Measurements from ENCODE around the gene RABGAP1L.

Gene RABGAP1L

GRCh38 chr1:174215766-174216165, 56.4 kb downstream of the RABGAP1L start:
- TF ChIP-seq, protein P1, sequence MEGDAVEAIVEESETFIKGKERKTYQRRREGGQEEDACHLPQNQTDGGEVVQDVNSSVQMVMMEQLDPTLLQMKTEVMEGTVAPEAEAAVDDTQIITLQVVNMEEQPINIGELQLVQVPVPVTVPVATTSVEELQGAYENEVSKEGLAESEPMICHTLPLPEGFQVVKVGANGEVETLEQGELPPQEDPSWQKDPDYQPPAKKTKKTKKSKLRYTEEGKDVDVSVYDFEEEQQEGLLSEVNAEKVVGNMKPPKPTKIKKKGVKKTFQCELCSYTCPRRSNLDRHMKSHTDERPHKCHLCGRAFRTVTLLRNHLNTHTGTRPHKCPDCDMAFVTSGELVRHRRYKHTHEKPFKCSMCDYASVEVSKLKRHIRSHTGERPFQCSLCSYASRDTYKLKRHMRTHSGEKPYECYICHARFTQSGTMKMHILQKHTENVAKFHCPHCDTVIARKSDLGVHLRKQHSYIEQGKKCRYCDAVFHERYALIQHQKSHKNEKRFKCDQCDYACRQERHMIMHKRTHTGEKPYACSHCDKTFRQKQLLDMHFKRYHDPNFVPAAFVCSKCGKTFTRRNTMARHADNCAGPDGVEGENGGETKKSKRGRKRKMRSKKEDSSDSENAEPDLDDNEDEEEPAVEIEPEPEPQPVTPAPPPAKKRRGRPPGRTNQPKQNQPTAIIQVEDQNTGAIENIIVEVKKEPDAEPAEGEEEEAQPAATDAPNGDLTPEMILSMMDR (IDR thresholded peaks at IDR 0.05; ENCODE audit: low read depth, low read length) = no peak

DNA sequence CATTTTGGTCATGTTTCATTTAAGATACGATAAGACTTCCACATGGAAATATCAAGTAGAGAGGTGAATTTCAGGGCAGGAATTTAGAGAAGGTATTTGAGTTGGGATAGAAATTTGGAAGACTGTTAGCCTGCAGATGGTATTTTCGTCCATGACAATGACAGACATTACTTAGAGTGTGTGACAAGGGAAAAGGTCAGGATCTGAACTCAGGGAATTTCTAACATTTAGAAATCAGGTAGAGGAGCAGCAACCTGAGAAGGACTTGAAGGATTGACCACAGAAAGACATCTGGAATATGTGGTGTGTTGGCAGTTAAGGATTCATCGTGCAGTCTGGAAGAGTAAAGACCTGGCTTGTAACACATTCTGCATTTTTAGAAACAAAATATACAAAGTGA, 57.9 kb downstream of the RABGAP1L start:
- TF ChIP-seq, protein P1 (IDR thresholded peaks at IDR 0.05; ENCODE audit: low read depth, low read length) = no peak
- H3K4me3 ChIP-seq (replicated peaks in 1 of 2; ENCODE audit: low read depth in 2 of 2, low read length in 2 of 2) = no peak overlapping the region
- DNase-seq (ENCODE audit: low read depth in 2 of 2) = no peak

More at GRCh38 chr1:174215766-174216165, 56.4 kb downstream of the RABGAP1L start:
- no peak for DNase-seq (ENCODE audit: low read depth in 2 of 2)
- H3K4me3 ChIP-seq (replicated peaks in 1 of 2; ENCODE audit: low read depth in 2 of 2, low read length in 2 of 2) = no peak overlapping the region

GRCh38 chr1:174217787-174218574, 58.7 kb downstream of the RABGAP1L start:
- DNase-seq (ENCODE audit: low read depth in 2 of 2) = peak; percentile 55 to 59
- no peak overlapping the region for H3K4me3 ChIP-seq (replicated peaks in 1 of 2; ENCODE audit: low read depth in 2 of 2, low read length in 2 of 2)
- TF ChIP-seq, protein P1 (IDR thresholded peaks at IDR 0.05; ENCODE audit: low read depth, low read length) = peak; percentile 54

DNA sequence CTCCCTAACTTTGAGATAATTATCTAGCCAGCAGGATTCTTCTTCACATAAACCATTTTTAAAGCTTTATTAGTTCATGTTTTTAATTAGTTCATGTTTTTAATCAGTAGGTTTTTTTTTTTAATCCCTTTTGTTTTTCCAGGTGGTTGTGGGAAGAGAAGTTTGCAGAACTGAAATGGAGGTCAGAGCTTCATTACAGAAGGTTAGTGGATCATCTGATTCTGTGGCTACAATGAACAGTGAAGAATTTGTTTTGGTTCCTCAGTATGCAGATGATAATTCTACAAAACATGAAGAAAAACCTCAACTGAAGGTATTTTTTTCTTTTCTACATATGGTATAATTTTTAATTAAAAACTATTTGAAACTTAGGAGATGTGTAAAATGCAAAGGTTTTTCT, 59.7 kb downstream of the RABGAP1L start:
- DNase-seq (ENCODE audit: low read depth in 2 of 2) = peak in 1 of 2 donors; percentile 10

GRCh38 chr1:174219606-174220370, 60.5 kb downstream of the RABGAP1L start:
- H3K4me3 ChIP-seq (replicated peaks in 1 of 2; ENCODE audit: low read depth in 2 of 2, low read length in 2 of 2) = no peak overlapping the region
- DNase-seq (ENCODE audit: low read depth in 2 of 2) = no peak
- TF ChIP-seq, protein P1 (IDR thresholded peaks at IDR 0.05; ENCODE audit: low read depth, low read length) = no peak

More for the DNA sequence above, 59.7 kb downstream of the RABGAP1L start:
- TF ChIP-seq, protein P1 (IDR thresholded peaks at IDR 0.05; ENCODE audit: low read depth, low read length) = no peak
- H3K4me3 ChIP-seq (replicated peaks in 1 of 2; ENCODE audit: low read depth in 2 of 2, low read length in 2 of 2) = no peak overlapping the region

GRCh38 chr1:174221681-174222080, 62.4 kb downstream of the RABGAP1L start:
- TF ChIP-seq, protein P1 (IDR thresholded peaks at IDR 0.05; ENCODE audit: low read depth, low read length) = no peak
- DNase-seq (ENCODE audit: low read depth in 2 of 2) = no peak
- H3K4me3 ChIP-seq (replicated peaks in 1 of 2; ENCODE audit: low read depth in 2 of 2, low read length in 2 of 2) = no peak overlapping the region
